GM18499 (cell line): ENCODE measurements around the gene PPP1R12B.
"Not testable (repeated sequence)": the region's sequence is repeated elsewhere in the genome, so short reads cannot be mapped to it uniquely, and the experiment has no call there.

ENCODE experiments used
- ATAC-seq: cut with Tn5 transposase; IDR thresholded peaks from one replicate; pipeline ENCODE4 v1.9.1; 2021; ENCODE audit warnings: moderate number of reproducible peaks; ENCODE audit not compliant: insufficient read depth, unreplicated experiment

PPP1R12B gene

GRCh38 chr1:202471246-202471645 lies 122.7 kb downstream of the PPP1R12B start:
- no peak for ATAC-seq

GRCh38 chr1:202472347-202473124 lies 124.0 kb downstream of the PPP1R12B start:
- not testable (repeated sequence) for ATAC-seq

GRCh38 chr1:202473266-202474045 lies 125.0 kb downstream of the PPP1R12B start:
- not testable (repeated sequence) for ATAC-seq

GRCh38 chr1:202479661-202480060 lies 131.2 kb downstream of the PPP1R12B start:
- ATAC-seq, result not testable (repeated sequence)

- not testable (repeated sequence) for ATAC-seq
Measured at GRCh38 chr1:202480640-202481039, 132.1 kb downstream of the PPP1R12B start.

GRCh38 chr1:202483362-202483761 lies 134.9 kb downstream of the PPP1R12B start:
- not testable (repeated sequence) for ATAC-seq

- ATAC-seq, result not testable (repeated sequence)
Measured at GRCh38 chr1:202484032-202484431, 135.5 kb downstream of the PPP1R12B start.

GRCh38 chr1:202484820-202485219 lies 136.3 kb downstream of the PPP1R12B start:
- not testable (repeated sequence) for ATAC-seq

GRCh38 chr1:202488178-202488649 lies 139.7 kb downstream of the PPP1R12B start:
- not testable (repeated sequence) for ATAC-seq

GRCh38 chr1:202489101-202489500 lies 140.6 kb downstream of the PPP1R12B start:
- not testable (repeated sequence) for ATAC-seq

GRCh38 chr1:202493112-202493511 lies 144.6 kb downstream of the PPP1R12B start:
- ATAC-seq, result not testable (repeated sequence)

- ATAC-seq, result no peak
Measured at GRCh38 chr1:202498542-202498941, 150.0 kb downstream of the PPP1R12B start.

- ATAC-seq, result not testable (repeated sequence)
Measured at GRCh38 chr1:202499997-202500396, 151.5 kb downstream of the PPP1R12B start.

GRCh38 chr1:202501281-202501680 lies 152.8 kb downstream of the PPP1R12B start:
- no peak for ATAC-seq

GRCh38 chr1:202505356-202505755 lies 156.9 kb downstream of the PPP1R12B start:
- no peak for ATAC-seq

- not testable (repeated sequence) for ATAC-seq
Measured at GRCh38 chr1:202505880-202506575, 157.5 kb downstream of the PPP1R12B start.

GRCh38 chr1:202508863-202509262 lies 160.4 kb downstream of the PPP1R12B start:
- ATAC-seq, result not testable (repeated sequence)

GRCh38 chr1:202513875-202514274 lies 165.4 kb downstream of the PPP1R12B start:
- ATAC-seq, result not testable (repeated sequence)

GRCh38 chr1:202516434-202516877 lies 168.0 kb downstream of the PPP1R12B start:
- no peak for ATAC-seq

GRCh38 chr1:202517146-202517545 lies 168.6 kb downstream of the PPP1R12B start:
- ATAC-seq, result not testable (repeated sequence)
